PC-3 (cell line): ENCODE measurements around the gene TSPAN16.

ENCODE experiments used
- CTCF ChIP-seq: fragments of 300-600 bp; sonication (generic); conservative IDR thresholded peaks from 2 replicates; pipeline ENCODE4 v1.5.1; 2017; ENCODE audit warnings: antibody characterized with exemption, low read depth, mild to moderate bottlenecking, low read length
- EZH2 ChIP-seq: fragments of 300-600 bp; sonication (generic); IDR thresholded peaks from one replicate; pipeline ENCODE4 v1.6.1; 2017; ENCODE audit warnings: antibody characterized with exemption, mild to moderate bottlenecking, low read length; ENCODE audit not compliant: unreplicated experiment
- EZH2phosphoT487 ChIP-seq: fragments of 300-600 bp; sonication (generic); IDR thresholded peaks from 2 replicates; pipeline ENCODE4 v1.6.1; 2018; ENCODE audit warnings: mild to moderate bottlenecking, antibody characterized with exemption, low read length, borderline replicate concordance

GRCh38 chr19:11356074-11356397, 60.1 kb downstream of the TSPAN16 start:
- TF ChIP-seq CTCF (no peak), EZH2phosphoT487 (no peak), EZH2 (no peak)
